Keratinocyte (primary cell): ENCODE measurements around the gene TAF11L8.
"Not testable (repeated sequence)": the region's sequence is repeated elsewhere in the genome, so short reads cannot be mapped to it uniquely, and the experiment has no call there.

Experiments
- EZH2 ChIP-seq: IDR thresholded peaks from one replicate; pipeline ENCODE4 v1.6.1; 2012; ENCODE audit warnings: inconsistent platforms, mild to moderate bottlenecking, low read length, moderate library complexity
- TF ChIP-seq, protein P1 (sequence below), 3 experiments: IDR thresholded peaks in 1 of 3; conservative IDR thresholded peaks in 1 of 3; optimal IDR thresholded peaks in 1 of 3; 2 replicates in 2 of 3; 3 replicates in 1 of 3; pipeline versions ENCODE3 to v1.5.1; 2011; ENCODE audit warnings: low read length in 3 of 3, mild to moderate bottlenecking in 3 of 3, moderate library complexity in 2 of 3, control low read depth in 1 of 3, inconsistent platforms in 1 of 3; ENCODE audit not compliant: insufficient read depth in 2 of 3; ENCODE audit errors: extremely low read depth in 1 of 3

DNA sequence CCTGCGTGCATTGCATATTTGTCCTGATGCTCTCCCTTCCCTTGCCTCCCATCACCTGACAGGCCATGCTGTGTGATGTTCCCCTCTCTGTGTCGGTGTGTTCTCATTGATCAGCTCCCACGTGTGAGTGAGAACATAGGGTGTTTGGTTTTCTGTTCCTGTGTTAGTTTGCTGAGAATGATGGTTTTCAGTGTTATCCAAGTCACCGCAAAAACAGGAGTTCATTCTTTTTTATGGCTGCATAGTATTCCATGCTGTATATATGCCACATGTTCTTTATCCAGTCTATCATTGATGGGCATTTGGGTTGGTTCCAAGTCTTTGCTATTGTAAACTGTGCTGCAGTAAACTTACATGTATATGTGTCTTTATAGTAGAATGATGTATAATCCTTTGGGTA is 16.7 kb upstream of the TAF11L8 start:
- not testable (repeated sequence) for TF ChIP-seq EZH2
- TF ChIP-seq, protein P1, sequence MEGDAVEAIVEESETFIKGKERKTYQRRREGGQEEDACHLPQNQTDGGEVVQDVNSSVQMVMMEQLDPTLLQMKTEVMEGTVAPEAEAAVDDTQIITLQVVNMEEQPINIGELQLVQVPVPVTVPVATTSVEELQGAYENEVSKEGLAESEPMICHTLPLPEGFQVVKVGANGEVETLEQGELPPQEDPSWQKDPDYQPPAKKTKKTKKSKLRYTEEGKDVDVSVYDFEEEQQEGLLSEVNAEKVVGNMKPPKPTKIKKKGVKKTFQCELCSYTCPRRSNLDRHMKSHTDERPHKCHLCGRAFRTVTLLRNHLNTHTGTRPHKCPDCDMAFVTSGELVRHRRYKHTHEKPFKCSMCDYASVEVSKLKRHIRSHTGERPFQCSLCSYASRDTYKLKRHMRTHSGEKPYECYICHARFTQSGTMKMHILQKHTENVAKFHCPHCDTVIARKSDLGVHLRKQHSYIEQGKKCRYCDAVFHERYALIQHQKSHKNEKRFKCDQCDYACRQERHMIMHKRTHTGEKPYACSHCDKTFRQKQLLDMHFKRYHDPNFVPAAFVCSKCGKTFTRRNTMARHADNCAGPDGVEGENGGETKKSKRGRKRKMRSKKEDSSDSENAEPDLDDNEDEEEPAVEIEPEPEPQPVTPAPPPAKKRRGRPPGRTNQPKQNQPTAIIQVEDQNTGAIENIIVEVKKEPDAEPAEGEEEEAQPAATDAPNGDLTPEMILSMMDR (optimal IDR thresholded peaks at IDR 0.05 in 1 of 3, IDR thresholded peaks at IDR 0.05 in 1 of 3, conservative IDR thresholded peaks at IDR 0.05 in 1 of 3; ENCODE audit: extremely low read depth in 1 of 3, insufficient read depth in 2 of 3, low read length in 3 of 3) = not testable (repeated sequence)
